Fibroblast of villous mesenchyme (primary cell): ENCODE data around the gene DDX41. TPM values are rescaled to one million over a fixed set of nuclear protein-coding genes. Genes with fewer than 3 reads are reported as not detected.

ENCODE experiments used
- DNase-seq: peaks from one replicate; pipeline ENCODE4 v3.0.0-alpha.2; 2010; ENCODE audit warnings: low read depth
- H3K4me3 ChIP-seq: 2 replicates; pipeline ENCODE4 v1.5.1; 2011; ENCODE audit warnings: low read depth, mild to moderate bottlenecking, low read length
- total RNA-seq: library from RNA; depleted of rRNA; stranded (reverse); fragments of >200 nt; gene quantifications from 2 replicates; pipeline ENCODE4 v1.2.3, GENCODE V29; 2012
- TF ChIP-seq, protein P1 (sequence below): IDR thresholded peaks from 2 replicates; pipeline ENCODE4 v1.5.1; 2012; ENCODE audit warnings: low read depth, mild to moderate bottlenecking, low read length; ENCODE audit not compliant: insufficient read depth

Gene DDX41
- total RNA-seq, 1 donor, result 56.1 TPM

DNA sequence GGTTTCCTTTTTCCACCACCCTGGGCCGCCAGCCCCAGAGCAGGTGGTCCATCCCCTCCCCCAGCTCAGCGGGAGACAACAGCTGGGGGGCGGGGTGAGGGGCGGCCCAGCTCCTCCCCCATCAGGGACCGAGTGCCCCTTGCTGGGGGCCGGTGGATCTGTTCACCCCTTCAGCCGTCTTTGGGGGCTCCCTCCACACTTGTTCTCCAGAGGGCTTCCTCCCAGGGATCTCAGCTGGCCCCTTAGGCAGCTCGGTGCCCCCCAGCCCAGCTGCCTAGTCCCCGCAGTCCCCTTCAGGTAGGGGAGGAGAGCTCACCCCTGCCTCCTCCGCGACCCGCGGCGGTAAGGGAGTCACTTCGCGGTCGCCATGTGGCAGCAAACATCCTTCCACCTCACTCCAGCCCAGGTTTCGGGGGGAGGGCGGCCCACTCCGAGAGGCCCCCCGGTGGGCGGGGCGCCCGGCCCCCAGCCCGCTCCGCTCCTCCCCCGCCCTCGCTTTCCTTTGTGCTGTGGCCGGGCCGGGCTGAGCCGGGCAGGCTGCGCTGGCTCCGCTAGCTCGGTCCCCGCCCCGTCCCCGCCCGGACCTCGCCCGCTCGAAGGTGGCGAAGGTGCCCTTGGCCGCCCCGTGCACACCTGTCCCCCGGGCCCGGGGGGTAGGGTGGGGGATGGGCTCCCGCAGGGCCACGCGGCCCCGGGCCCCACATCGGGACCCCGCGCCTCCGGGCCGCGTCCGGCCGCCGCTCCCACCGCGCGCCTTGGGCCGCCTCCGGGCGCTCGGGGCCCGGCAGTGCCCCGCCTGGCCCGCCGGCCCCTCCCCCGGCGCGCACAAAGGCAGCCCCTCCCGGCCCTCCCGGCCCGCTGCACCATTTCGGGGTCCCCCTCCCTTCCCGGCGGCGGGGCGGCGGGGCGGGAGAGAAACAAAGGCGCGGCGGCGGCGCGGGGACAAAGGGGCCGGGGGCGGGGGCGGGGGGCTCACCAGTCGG is 44.0 kb downstream of the DDX41 start:
- TF ChIP-seq, protein P1, sequence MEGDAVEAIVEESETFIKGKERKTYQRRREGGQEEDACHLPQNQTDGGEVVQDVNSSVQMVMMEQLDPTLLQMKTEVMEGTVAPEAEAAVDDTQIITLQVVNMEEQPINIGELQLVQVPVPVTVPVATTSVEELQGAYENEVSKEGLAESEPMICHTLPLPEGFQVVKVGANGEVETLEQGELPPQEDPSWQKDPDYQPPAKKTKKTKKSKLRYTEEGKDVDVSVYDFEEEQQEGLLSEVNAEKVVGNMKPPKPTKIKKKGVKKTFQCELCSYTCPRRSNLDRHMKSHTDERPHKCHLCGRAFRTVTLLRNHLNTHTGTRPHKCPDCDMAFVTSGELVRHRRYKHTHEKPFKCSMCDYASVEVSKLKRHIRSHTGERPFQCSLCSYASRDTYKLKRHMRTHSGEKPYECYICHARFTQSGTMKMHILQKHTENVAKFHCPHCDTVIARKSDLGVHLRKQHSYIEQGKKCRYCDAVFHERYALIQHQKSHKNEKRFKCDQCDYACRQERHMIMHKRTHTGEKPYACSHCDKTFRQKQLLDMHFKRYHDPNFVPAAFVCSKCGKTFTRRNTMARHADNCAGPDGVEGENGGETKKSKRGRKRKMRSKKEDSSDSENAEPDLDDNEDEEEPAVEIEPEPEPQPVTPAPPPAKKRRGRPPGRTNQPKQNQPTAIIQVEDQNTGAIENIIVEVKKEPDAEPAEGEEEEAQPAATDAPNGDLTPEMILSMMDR, result no peak
- peak overlapping the region; percentile 87 for H3K4me3 ChIP-seq
- peak; percentile 19 for DNase-seq

DNA sequence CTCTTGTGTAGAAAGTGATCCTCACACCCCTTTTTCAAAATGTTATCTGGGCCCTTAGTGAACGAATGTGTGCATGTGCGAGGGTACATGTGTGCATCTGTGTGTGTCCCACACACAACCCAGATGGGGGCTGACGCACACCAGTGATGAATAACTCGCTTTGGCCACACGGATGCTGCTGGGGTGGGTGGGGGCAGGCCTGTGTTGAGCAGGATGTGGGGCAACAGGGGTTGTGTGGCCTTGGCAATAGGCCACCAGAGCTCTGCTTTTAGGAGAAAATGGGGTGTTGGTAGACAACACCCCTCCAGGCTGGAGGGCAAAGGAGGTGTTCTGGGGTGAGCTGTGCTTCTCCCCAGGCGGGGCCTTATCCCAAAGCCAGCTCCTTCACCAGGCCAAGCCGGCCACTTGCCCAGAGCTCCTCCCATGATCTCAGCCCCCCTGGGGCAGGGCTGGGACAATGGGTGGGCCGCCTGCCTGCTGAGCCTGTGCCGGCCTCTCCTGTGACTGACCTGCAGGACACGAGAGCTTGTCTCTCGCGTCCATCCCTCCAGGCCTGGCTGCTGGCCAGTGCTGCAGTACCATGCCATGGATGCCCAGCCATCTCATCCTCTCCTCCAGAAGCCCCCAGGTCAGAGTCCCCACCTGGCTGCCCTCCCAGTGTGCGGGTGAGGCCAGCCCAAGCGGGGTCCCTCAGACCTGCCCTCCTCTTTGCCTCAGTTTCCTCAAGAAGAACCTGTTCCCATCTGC is 45.0 kb downstream of the DDX41 start:
- DNase-seq, result peak; percentile 38
- TF ChIP-seq, protein P1, result no peak
- peak overlapping the region; percentile 87 for H3K4me3 ChIP-seq

- TF ChIP-seq, protein P1, result no peak
- H3K4me3 ChIP-seq, result no peak overlapping the region
- DNase-seq, result peak; percentile 27
Observed at GRCh38 chr5:177470759-177471536, 45.8 kb downstream of the DDX41 start.

DNA sequence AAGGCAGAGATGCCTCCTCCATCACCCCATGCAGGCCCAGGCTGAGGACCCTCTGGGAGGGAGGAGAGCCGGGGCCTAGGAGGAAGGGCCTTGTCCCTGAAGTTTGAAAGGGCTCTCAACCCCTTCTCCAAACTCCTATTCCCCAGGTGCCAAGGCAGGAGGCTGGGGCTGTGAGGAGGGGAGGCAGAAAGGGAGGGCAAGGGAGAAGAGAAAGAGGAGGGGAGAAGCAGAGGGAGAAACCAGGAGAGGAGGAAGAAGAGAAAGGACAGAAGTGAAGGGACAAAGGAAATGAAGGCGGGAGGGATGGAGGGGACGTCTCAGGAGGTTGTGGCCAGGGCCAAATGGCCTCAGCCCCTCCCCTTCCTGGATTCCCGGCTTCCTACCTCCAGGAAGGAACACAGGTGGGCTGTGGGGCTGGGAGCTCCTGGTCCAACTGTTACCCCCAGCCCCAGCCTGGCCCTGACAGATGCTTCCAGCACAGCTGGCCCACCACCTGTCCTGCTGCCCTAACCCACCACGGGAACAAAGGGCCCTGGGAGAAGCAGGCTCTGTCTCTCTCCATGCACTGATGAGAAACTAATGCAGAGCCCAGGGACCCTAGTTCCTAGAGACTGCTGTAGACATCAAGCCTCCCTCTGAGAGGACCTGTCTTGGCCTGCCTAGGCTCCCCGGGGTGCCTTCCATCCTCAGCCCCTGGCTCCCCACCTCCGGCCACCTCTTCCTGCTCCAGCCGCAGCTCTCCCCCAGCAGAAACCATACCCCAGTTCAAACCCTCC is 46.8 kb downstream of the DDX41 start:
- no peak overlapping the region for H3K4me3 ChIP-seq
- TF ChIP-seq, protein P1, result no peak
- no peak for DNase-seq

DNA sequence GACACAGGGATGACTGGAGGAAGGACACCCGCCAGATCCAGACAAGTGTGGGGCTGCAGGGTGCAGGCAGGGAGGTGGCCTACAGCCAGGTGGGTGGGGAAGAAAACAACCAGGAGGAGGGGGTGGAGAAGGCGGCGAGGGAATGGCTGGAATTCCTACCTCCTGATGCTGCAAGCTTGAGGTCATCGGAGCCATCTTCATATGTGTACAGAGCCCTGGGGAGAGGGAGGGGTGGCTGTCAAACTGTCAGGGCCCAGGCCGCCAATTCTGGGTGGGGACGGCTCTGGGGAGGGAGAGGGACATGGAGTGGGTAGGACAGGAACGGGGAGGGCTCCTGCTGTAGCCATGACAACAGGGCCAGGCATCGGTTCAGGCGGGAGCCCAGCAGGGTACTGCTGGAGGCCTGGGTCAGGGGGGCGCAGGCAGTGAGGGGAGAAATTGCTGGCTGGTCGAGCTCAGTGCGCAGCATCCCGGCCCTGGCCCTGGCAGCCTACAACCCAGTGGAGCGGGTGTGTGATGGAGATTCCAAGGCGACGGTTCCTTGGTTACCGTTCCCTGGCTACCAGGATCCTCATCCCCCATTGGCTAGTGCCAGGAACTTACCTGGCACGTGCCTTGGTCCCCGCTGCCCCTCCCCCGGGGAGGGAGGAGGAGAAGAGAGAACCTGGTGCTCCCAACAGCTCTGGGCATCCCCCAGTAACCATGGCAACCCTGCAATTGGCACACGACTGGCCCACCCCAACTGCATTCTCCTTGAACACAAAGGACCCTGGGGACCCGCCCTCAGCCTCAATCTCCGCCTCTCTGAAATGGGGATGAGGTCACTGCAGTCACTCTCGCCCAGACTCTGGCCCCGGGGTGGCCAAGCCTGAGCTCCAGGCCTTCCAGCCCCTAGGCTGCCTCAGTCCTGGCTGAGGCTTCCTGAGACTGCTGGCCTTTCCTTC is 47.8 kb downstream of the DDX41 start:
- DNase-seq, result no peak
- TF ChIP-seq, protein P1, result no peak
- H3K4me3 ChIP-seq, result no peak overlapping the region
